Mesenchymal stem cell (in vitro differentiated cells and primary cell): Measurements from ENCODE around the gene MTPN.

Experiments used
- DNase-seq: peaks from one replicate; pipeline ENCODE4 v3.0.0-alpha.2; 2013
- H2AFZ ChIP-seq: one replicate; pipeline ENCODE4 v1.6.1; 2013; ENCODE audit warnings: low read depth, mild to moderate bottlenecking, control low read depth, inconsistent platforms, low read length, moderate library complexity
- H2AK5ac ChIP-seq: 2 replicates; pipeline ENCODE4 v1.6.1; 2013; ENCODE audit warnings: low read length, moderate library complexity, mild to moderate bottlenecking, inconsistent platforms; ENCODE audit not compliant: severe bottlenecking
- H2BK120ac ChIP-seq: one replicate; pipeline ENCODE4 v1.6.1; 2013; ENCODE audit warnings: low read depth, mild to moderate bottlenecking, inconsistent platforms, low read length, moderate library complexity
- H2BK12ac ChIP-seq, 2 experiments: one replicate each; pipeline ENCODE4 v1.6.1; 2013; ENCODE audit warnings: inconsistent platforms in 2 of 2, low read length in 2 of 2, mild to moderate bottlenecking in 2 of 2, moderate library complexity in 2 of 2, control low read depth in 1 of 2
- H2BK15ac ChIP-seq: one replicate; pipeline ENCODE4 v1.6.1; 2013; ENCODE audit warnings: mild to moderate bottlenecking, low read depth, inconsistent platforms; ENCODE audit not compliant: poor library complexity, severe bottlenecking
- H2BK5ac ChIP-seq: 2 replicates; pipeline ENCODE4 v1.6.1; 2013; ENCODE audit warnings: low read depth, mild to moderate bottlenecking, low read length, control low read depth, inconsistent platforms; ENCODE audit not compliant: poor library complexity, severe bottlenecking
- H3K14ac ChIP-seq, 2 experiments: one replicate each; pipeline ENCODE4 v1.6.1; 2013; ENCODE audit warnings: inconsistent platforms in 2 of 2, low read length in 2 of 2, control low read depth in 1 of 2, mild to moderate bottlenecking in 1 of 2, moderate library complexity in 1 of 2
- H3K18ac ChIP-seq, 2 experiments: one replicate each; pipeline ENCODE4 v1.6.1; 2013; ENCODE audit warnings: inconsistent platforms in 2 of 2, low read length in 2 of 2, control low read depth in 1 of 2, low read depth in 1 of 2, mild to moderate bottlenecking in 1 of 2
- H3K23ac ChIP-seq, 2 experiments: one replicate each; pipeline ENCODE4 v1.6.1; 2013; ENCODE audit warnings: inconsistent platforms in 2 of 2, low read length in 2 of 2, mild to moderate bottlenecking in 2 of 2, moderate library complexity in 2 of 2, control low read depth in 1 of 2
- H3K27ac ChIP-seq: 2 replicates; pipeline ENCODE4 v1.5.1; 2013; ENCODE audit warnings: mild to moderate bottlenecking, moderate library complexity, low read length, control low read depth, inconsistent platforms; ENCODE audit not compliant: poor library complexity, severe bottlenecking
- H3K27me3 ChIP-seq, 2 experiments: 2 replicates each; pipeline versions ENCODE4 v1.6.1 to v1.7.0; 2013; ENCODE audit warnings: low read length in 2 of 2, mild to moderate bottlenecking in 2 of 2, moderate library complexity in 2 of 2, control low read depth in 1 of 2, inconsistent platforms in 1 of 2; ENCODE audit not compliant: control insufficient read depth in 1 of 2, insufficient read depth in 1 of 2
- H3K36me3 ChIP-seq, 2 experiments: 2 replicates each; pipeline versions ENCODE4 v1.6.1 to v1.7.0; 2013; ENCODE audit warnings: low read length in 2 of 2, control low read depth in 1 of 2, inconsistent platforms in 1 of 2, low read depth in 1 of 2, mild to moderate bottlenecking in 1 of 2; ENCODE audit not compliant: insufficient read depth in 2 of 2, control insufficient read depth in 1 of 2
- H3K4ac ChIP-seq, 2 experiments: one replicate each; pipeline ENCODE4 v1.6.1; 2013; ENCODE audit warnings: inconsistent platforms in 2 of 2, low read length in 2 of 2, mild to moderate bottlenecking in 2 of 2, moderate library complexity in 2 of 2, control low read depth in 1 of 2, low read depth in 1 of 2
- H3K4me1 ChIP-seq: 2 replicates; pipeline ENCODE4 v1.6.1; 2013; ENCODE audit warnings: low read depth, low read length, control low read depth; ENCODE audit not compliant: control insufficient read depth, insufficient read depth
- H3K4me2 ChIP-seq: 2 replicates; pipeline ENCODE4 v1.6.1; 2013; ENCODE audit warnings: low read length, mild to moderate bottlenecking, inconsistent platforms; ENCODE audit not compliant: poor library complexity, severe bottlenecking
- H3K4me3 ChIP-seq, 2 experiments: 2 replicates each; pipeline versions ENCODE4 v1.5.1 to v1.7.0; 2013; ENCODE audit warnings: low read length in 2 of 2, mild to moderate bottlenecking in 2 of 2, control low read depth in 1 of 2, low read depth in 1 of 2; ENCODE audit not compliant: insufficient read depth in 1 of 2
- H3K79me1 ChIP-seq: replicated peaks from 2 replicates; pipeline ENCODE4 v1.6.1; 2013; ENCODE audit warnings: mild to moderate bottlenecking, control low read depth, low read length, inconsistent platforms; ENCODE audit not compliant: poor library complexity, severe bottlenecking
- H3K9ac ChIP-seq: 2 replicates; pipeline ENCODE4 v1.7.0; 2013; ENCODE audit warnings: mild to moderate bottlenecking, low read length, moderate library complexity
- H3K9me3 ChIP-seq: 2 replicates; pipeline ENCODE4 v1.7.0; 2013; ENCODE audit warnings: mild to moderate bottlenecking, low read length; ENCODE audit not compliant: control insufficient read depth
- H4K8ac ChIP-seq: one replicate; pipeline ENCODE4 v1.6.1; 2013; ENCODE audit warnings: inconsistent platforms, mild to moderate bottlenecking, low read length, moderate library complexity
- H4K91ac ChIP-seq: one replicate; pipeline ENCODE4 v1.6.1; 2013; ENCODE audit warnings: mild to moderate bottlenecking, low read length, inconsistent platforms
- WGBS: methylation state at CpG from one replicate; pipeline ENCODE4 v1.1.7; 2013; ENCODE audit warnings: mixed read lengths; 5-methylcytosine and 5-hydroxymethylcytosine counted together

Gene MTPN

DNA sequence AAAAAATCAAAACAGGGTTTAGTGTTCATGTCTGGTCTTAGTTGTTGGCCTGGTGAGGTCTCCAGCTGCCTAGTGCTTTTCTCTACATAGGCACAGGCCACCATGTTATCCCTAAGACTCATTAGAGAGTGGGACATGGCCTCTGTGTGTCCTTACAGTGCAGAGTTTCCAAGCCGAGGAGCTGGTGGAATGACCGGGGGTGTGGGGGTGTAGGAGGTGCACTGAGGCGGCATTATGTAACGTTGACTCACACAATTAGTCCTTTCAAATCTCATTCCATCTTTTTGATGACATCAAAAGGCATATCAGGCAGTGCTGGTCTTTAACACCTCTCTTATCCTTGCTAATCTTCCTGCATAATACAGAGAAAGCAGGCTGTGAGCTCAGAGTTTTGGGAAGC is 71.3 kb downstream of the MTPN start:
- Histone ChIP-seq H3K4me1 (peaks cover 1% of the 10 kb centered on the region), H3K14ac (no peak overlapping the region), H3K27ac (no peak overlapping the region), H3K9ac (no peak overlapping the region), H2BK12ac (no peak overlapping the region), H3K4ac (no peak overlapping the region), H2BK5ac (no peak overlapping the region), H3K18ac (no peak overlapping the region), H3K79me1 (no peaks in the 10 kb centered on the region), H2BK120ac (no peak overlapping the region), H4K8ac (no peak overlapping the region), H3K36me3 (no peaks in the 10 kb centered on the region), H2AFZ (no peak overlapping the region), H3K23ac (no peak overlapping the region), H3K9me3 (no peaks in the 10 kb centered on the region), H3K27me3 (no peaks in the 10 kb centered on the region), H3K4me2 (no peak overlapping the region), H3K4me3 (no peak overlapping the region), H2BK15ac (no peak overlapping the region), H4K91ac (no peak overlapping the region), H2AK5ac (no peak overlapping the region)
- DNase-seq, result no peak
- 38% methylated on average over 1 of the region's 4 CpGs for WGBS

- no peak overlapping the region for H3K14ac ChIP-seq
Observed at GRCh38 chr7:135905355-135905754, 71.8 kb downstream of the MTPN start.

GRCh38 chr7:135904282-135904681 is 72.9 kb downstream of the MTPN start:
- no peak overlapping the region for H3K9ac ChIP-seq
- no peak overlapping the region for H3K23ac ChIP-seq
- no peak overlapping the region for H3K4ac ChIP-seq
- no peaks in the 10 kb centered on the region for H3K9me3 ChIP-seq
- H2BK120ac ChIP-seq, result no peak overlapping the region
- H3K4me3 ChIP-seq, result no peak overlapping the region
- no peak overlapping the region for H2AK5ac ChIP-seq
- H2BK12ac ChIP-seq, result no peak overlapping the region
- H2BK5ac ChIP-seq, result no peak overlapping the region
- peak overlapping the region; percentile 22 for H4K8ac ChIP-seq
- WGBS, result 79% methylated on average over 3 of the region's 3 CpGs
- no peak overlapping the region for H2AFZ ChIP-seq
- H3K18ac ChIP-seq, result no peak overlapping the region
- H3K36me3 ChIP-seq, result no peaks in the 10 kb centered on the region
- H3K4me1 ChIP-seq, result peaks cover 1% of the 10 kb centered on the region
- H3K4me2 ChIP-seq, result no peak overlapping the region
- no peaks in the 10 kb centered on the region for H3K79me1 ChIP-seq
- no peak overlapping the region for H3K14ac ChIP-seq
- H3K27ac ChIP-seq, result no peak overlapping the region
- H4K91ac ChIP-seq, result no peak overlapping the region
- no peaks in the 10 kb centered on the region for H3K27me3 ChIP-seq
- no peak for DNase-seq
- no peak overlapping the region for H2BK15ac ChIP-seq

More at GRCh38 chr7:135905355-135905754, 71.8 kb downstream of the MTPN start:
- Histone ChIP-seq H3K36me3 (no peaks in the 10 kb centered on the region), H3K4ac (no peak overlapping the region), H3K79me1 (no peaks in the 10 kb centered on the region), H2AK5ac (no peak overlapping the region), H2AFZ (no peak overlapping the region), H3K23ac (no peak overlapping the region), H2BK15ac (no peak overlapping the region), H3K9ac (no peak overlapping the region), H3K4me3 (no peak overlapping the region), H3K4me1 (peaks cover 1% of the 10 kb centered on the region), H4K8ac (no peak overlapping the region), H3K4me2 (no peak overlapping the region), H3K18ac (no peak overlapping the region), H4K91ac (no peak overlapping the region), H2BK120ac (no peak overlapping the region), H3K9me3 (no peaks in the 10 kb centered on the region), H3K27me3 (no peaks in the 10 kb centered on the region), H2BK5ac (no peak overlapping the region), H3K27ac (no peak overlapping the region), H2BK12ac (no peak overlapping the region)
- 96% methylated on average over 4 of the region's 4 CpGs for WGBS
- no peak for DNase-seq

DNA sequence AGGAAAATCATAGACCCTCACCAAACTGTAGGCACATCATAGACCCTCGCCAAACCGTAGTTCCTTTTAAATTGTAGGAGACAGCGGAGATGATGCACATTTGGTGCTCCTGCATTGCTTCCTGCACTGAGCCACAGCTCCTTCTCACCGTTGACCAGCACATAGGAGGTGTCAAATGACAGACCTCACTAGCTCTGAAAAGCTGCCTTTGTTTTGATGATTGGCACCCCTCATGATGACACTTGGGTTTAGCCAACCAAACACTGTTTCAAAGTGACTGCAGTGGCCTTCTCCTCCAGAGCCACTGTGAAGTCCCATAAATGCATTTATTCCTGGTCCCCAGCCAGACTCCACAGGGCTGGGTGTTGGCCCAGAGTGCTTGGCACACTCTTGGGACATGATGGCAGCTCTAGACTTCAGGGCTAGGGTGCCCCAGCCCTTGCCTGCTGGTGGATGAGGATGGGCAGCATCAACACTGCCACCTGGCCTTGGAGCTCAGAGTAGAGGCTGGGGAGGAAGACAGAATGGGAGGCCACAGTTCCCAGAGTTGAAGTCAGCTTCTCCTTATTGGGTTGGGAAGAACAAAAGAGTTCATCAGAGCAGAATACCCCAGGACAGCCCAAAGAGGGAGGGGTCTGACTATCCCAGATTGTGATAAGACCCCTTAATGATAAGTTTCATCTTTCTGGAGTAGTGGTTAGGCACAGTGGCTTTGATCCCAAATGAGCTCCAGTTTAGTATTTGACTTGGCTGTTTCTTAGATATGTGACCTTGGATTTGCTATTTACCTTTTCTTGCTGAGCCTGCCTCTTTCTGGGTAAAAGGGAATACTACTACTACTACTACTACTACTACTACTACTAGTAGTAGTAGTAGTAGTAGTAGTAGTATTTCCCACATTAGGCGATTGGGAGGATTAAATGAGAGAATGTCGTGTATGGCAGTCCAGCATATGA is 75.3 kb downstream of the MTPN start:
- Histone ChIP-seq H2AFZ (no peak overlapping the region), H3K4ac (no peak overlapping the region), H2BK5ac (no peak overlapping the region), H3K9me3 (no peaks in the 10 kb centered on the region), H3K4me2 (no peak overlapping the region), H2BK120ac (no peak overlapping the region), H3K9ac (no peak overlapping the region), H2BK15ac (no peak overlapping the region), H2AK5ac (no peak overlapping the region), H4K91ac (no peak overlapping the region), H3K23ac (no peak overlapping the region), H2BK12ac (no peak overlapping the region), H3K18ac (no peak overlapping the region), H3K36me3 (no peaks in the 10 kb centered on the region), H4K8ac (no peak overlapping the region), H3K4me1 (peaks cover 1% of the 10 kb centered on the region), H3K14ac (peak overlapping the region in 1 of 2 experiments; percentile 39), H3K4me3 (no peak overlapping the region), H3K79me1 (no peaks in the 10 kb centered on the region), H3K27ac (no peak overlapping the region), H3K27me3 (no peaks in the 10 kb centered on the region)
- 78% methylated on average over 6 of the region's 6 CpGs for WGBS
- no peak for DNase-seq
